Gastroesophageal sphincter (tissue), 3 donors: ENCODE measurements around the gene CMTM8.

Source experiments
- POLR2A ChIP-seq, 2 donors: fragments of 450-650 bp; IDR thresholded peaks; one replicate each; pipeline ENCODE4 v1.6.1; 2017; ENCODE audit warnings: antibody characterized with exemption in 2 of 2, mild to moderate bottlenecking in 2 of 2, moderate library complexity in 1 of 2
- TF ChIP-seq, protein P1 (sequence below), 4 experiments: fragments of 200-600 bp in 2 of 4; fragments of 450-650 bp in 2 of 4; sonication (generic) in 1 of 4; IDR thresholded peaks; one replicate each; pipeline ENCODE4 v1.5.1; 2017 to 2019; ENCODE audit warnings: antibody characterized with exemption in 4 of 4, mild to moderate bottlenecking in 2 of 4, moderate library complexity in 2 of 4

DNA sequence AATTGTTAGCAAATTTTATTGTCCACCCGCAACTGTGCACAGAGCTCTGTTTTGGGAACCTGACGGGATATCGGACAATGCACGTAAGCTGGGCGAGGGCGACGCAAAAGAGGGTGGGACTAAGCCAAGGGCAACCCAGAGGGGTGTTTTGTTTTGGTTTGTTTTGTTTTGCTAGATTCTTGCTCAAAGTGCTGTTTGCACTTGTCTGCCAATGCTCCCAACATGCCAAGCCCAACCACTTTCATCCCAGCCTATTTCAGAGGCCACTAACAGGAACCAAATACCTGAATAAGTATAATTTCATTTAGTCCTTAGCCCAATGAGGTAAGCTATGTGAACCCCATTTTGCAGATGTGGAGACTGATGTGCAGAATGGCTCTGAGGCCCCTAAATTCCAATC, 143.4 kb downstream of the CMTM8 start:
- TF ChIP-seq, protein P1, sequence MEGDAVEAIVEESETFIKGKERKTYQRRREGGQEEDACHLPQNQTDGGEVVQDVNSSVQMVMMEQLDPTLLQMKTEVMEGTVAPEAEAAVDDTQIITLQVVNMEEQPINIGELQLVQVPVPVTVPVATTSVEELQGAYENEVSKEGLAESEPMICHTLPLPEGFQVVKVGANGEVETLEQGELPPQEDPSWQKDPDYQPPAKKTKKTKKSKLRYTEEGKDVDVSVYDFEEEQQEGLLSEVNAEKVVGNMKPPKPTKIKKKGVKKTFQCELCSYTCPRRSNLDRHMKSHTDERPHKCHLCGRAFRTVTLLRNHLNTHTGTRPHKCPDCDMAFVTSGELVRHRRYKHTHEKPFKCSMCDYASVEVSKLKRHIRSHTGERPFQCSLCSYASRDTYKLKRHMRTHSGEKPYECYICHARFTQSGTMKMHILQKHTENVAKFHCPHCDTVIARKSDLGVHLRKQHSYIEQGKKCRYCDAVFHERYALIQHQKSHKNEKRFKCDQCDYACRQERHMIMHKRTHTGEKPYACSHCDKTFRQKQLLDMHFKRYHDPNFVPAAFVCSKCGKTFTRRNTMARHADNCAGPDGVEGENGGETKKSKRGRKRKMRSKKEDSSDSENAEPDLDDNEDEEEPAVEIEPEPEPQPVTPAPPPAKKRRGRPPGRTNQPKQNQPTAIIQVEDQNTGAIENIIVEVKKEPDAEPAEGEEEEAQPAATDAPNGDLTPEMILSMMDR (IDR thresholded peaks at IDR 0.05), result no peak
- TF ChIP-seq POLR2A (IDR thresholded peaks at IDR 0.05), result no peak
